Uterus (tissue), 2 donors: ENCODE data around the gene POLR3B.

Experiments used
- CTCF ChIP-seq, 4 experiments: fragments of 200-600 bp in 2 of 4; fragments of 450-650 bp in 2 of 4; sonication (generic) in 2 of 4; IDR thresholded peaks; one replicate each; pipeline ENCODE4 v1.5.1; 2016 to 2019; ENCODE audit warnings: antibody characterized with exemption in 4 of 4, mild to moderate bottlenecking in 2 of 4, moderate library complexity in 1 of 4
- POLR2A ChIP-seq, 2 donors: fragments of 450-650 bp; IDR thresholded peaks; one replicate each; pipeline ENCODE4 v1.6.1; 2016; ENCODE audit warnings: antibody characterized with exemption in 2 of 2, mild to moderate bottlenecking in 1 of 2, moderate library complexity in 1 of 2

GRCh38 chr12:106309671-106310505 lies 47.7 kb upstream of the POLR3B start:
- TF ChIP-seq POLR2A (IDR thresholded peaks at IDR 0.05) (no peak), CTCF (IDR thresholded peaks at IDR 0.05) (no peak)
